Measurements from ENCODE around the gene SH3GL3. TPM values are rescaled to one million over a fixed set of nuclear protein-coding genes. Genes with fewer than 3 reads are reported as not detected.

SH3GL3 gene
- total and polyA plus RNA-seq, 2 of the 4 experiments (the other 2 are of a cell fraction): not detected

GRCh38 chr15:83462026-83462425, 14.9 kb downstream of the SH3GL3 start:
- Histone ChIP-seq H3K27ac (ENCODE audit: insufficient read depth, low read length) (no peak overlapping the region), H4K20me1 (ENCODE audit: insufficient read depth, low read length) (no peaks in the 10 kb centered on the region), H2AFZ (replicated peaks; ENCODE audit: low read length, poor library complexity) (no peak overlapping the region), H4K8ac (ENCODE audit: low read depth in 2 of 2, low read length in 2 of 2) (no peak overlapping the region), H2BK20ac (ENCODE audit: low read depth, low read length) (no peak overlapping the region), H2BK5ac (ENCODE audit: low read depth, low read length, poor library complexity, severe bottlenecking) (no peak overlapping the region), H3K79me1 (ENCODE audit: low read depth in 1 of 2, low read length in 2 of 2) (no peaks in the 10 kb centered on the region), H3K4ac (ENCODE audit: low read depth, low read length) (no peak overlapping the region), H2BK15ac (ENCODE audit: low read depth, low read length) (no peak overlapping the region), H3K9me1 (ENCODE audit: insufficient read depth, low read length) (no peaks in the 10 kb centered on the region), H4K91ac (ENCODE audit: insufficient read depth, low read depth, low read length) (no peak overlapping the region), H3K27me3 (ENCODE audit: control insufficient read depth, insufficient read depth, low read length) (no peaks in the 10 kb centered on the region), H3K56ac (ENCODE audit: extremely low read depth, insufficient read depth, low read length) (no peak overlapping the region), H2AK5ac (ENCODE audit: low read depth, low read length) (no peak overlapping the region), H3K4me3 (ENCODE audit: insufficient read depth, low read depth, low read length) (no peak overlapping the region), H3K23ac (ENCODE audit: low read depth, low read length) (no peak overlapping the region), H3K18ac (ENCODE audit: low read depth, low read length) (no peak overlapping the region), H3K9ac (ENCODE audit: low read depth, low read length) (no peak overlapping the region), H3K4me2 (ENCODE audit: low read depth, low read length) (no peak overlapping the region), H2AK9ac (replicated peaks; ENCODE audit: low read depth, low read length, poor library complexity) (no peak overlapping the region), H3K36me3 (ENCODE audit: control insufficient read depth, insufficient read depth, low read length) (no peaks in the 10 kb centered on the region), H3K4me1 (ENCODE audit: control insufficient read depth, insufficient read depth, low read length) (no peaks in the 10 kb centered on the region), H2BK120ac (ENCODE audit: low read depth, low read length) (no peak overlapping the region), H3K14ac (replicated peaks; ENCODE audit: low read depth, low read length) (no peak overlapping the region), H4K5ac (ENCODE audit: low read depth, low read length) (no peak overlapping the region), H3K9me3 (ENCODE audit: control insufficient read depth, insufficient read depth, low read length) (no peaks in the 10 kb centered on the region)
- ATAC-seq (ENCODE audit: low read depth): no peak
- in situ Hi-C loops (cut with MboI; ENCODE audit: low sequenced_read_pairs) (no loop called here), intact Hi-C loops (cut with micrococcal nuclease) (no loop called here), dilution Hi-C loops (cut with HindIII; ENCODE audit: low sequenced_read_pairs, unreplicated experiment) (no loop called here)
- TF ChIP-seq CEBPB (IDR thresholded peaks at IDR 0.05; ENCODE audit: low read depth, low read length) (no peak), RAD21 (IDR thresholded peaks at IDR 0.05; ENCODE audit: low read length) (no peak), MXI1 (IDR thresholded peaks at IDR 0.05; ENCODE audit: borderline replicate concordance, low read depth, low read length) (no peak), CHD1 (IDR thresholded peaks at IDR 0.05; ENCODE audit: low read depth, low read length) (no peak), NFE2L2 (IDR thresholded peaks at IDR 0.05; ENCODE audit: low read depth, low read length) (no peak), FOS (IDR thresholded peaks at IDR 0.05; ENCODE audit: low read depth, low read length) (no peak), SMC3 (IDR thresholded peaks at IDR 0.05; ENCODE audit: low read depth, low read length) (no peak), RFX5 (IDR thresholded peaks at IDR 0.05; ENCODE audit: low read depth, low read length) (no peak), CTCF (conservative IDR thresholded peaks at IDR 0.05; ENCODE audit: low read depth, low read length) (no peak), RCOR1 (IDR thresholded peaks at IDR 0.05; ENCODE audit: insufficient replicate concordance, low read length) (no peak), MAFK (IDR thresholded peaks at IDR 0.05; ENCODE audit: low read depth, low read length) (no peak), POLR2A (IDR thresholded peaks at IDR 0.05; ENCODE audit: low read depth, low read length) (no peak), BHLHE40 (IDR thresholded peaks at IDR 0.05; ENCODE audit: low read depth, low read length) (no peak), ELK1 (IDR thresholded peaks at IDR 0.05; ENCODE audit: borderline replicate concordance, low read depth, low read length) (no peak)
- no TSS peak for BruUV-seq (replicated peaks)
- no peak for DNase-seq
- 33% methylated on average over 1 of the region's 3 CpGs; no CpG with 5 or more reads in 1 of the 2 experiments for WGBS, 2 experiments (ENCODE audit: extremely low coverage in 2 of 2, insufficient read length in 1 of 2)
- POLR2A ChIA-PET (ENCODE audit: unreplicated experiment): no interaction called here
- CTCF ChIA-PET: no interaction called here
